Activated CD8-positive, alpha-beta memory T cell treated with anti-CD3 and anti-CD28 coated beads for 1 hour (primary cell): Measurements from ENCODE around the gene GRM5.
"Not testable (repeated sequence)": the region's sequence is repeated elsewhere in the genome, so short reads cannot be mapped to it uniquely, and the experiment has no call there.

ENCODE experiments used
- DNase-seq, 2 donors: peaks; one replicate each; pipeline ENCODE4 v3.0.0-alpha.2; 2020; ENCODE audit warnings: low read depth in 1 of 2; ENCODE audit errors: extremely low read depth in 1 of 2

The GRM5 gene

DNA sequence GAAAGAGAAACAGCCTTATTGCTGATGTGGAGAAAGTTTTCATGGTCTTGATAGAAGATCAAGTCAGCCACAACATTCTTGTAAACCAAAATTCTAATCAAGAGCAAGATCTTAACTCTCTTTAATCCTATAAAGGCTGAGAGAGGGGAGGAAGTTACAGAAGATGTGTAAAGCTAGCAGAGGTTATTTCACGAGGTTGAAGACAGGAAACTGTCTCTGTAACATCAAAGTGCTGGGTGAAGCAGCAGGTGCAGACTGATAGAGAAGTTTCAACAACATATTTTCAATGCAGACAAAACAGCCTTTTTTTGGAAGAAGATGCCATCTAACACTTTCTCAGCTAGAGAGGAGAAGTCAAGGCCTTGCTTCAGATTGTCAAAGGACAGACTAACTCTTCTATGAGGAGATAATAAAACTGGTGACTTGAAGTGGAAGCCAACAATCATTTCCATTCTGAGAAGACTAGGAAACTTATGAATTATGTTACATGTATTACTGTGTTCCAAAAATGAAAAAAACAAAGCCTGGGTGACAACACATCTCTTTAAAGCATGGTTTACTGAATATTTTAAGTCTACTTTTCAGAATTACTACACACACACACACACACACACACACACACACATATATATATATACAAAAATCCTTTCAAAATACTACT, 221.9 kb downstream of the GRM5 start:
- DNase-seq, result peak in 1 of 2 donors; percentile 1

DNA sequence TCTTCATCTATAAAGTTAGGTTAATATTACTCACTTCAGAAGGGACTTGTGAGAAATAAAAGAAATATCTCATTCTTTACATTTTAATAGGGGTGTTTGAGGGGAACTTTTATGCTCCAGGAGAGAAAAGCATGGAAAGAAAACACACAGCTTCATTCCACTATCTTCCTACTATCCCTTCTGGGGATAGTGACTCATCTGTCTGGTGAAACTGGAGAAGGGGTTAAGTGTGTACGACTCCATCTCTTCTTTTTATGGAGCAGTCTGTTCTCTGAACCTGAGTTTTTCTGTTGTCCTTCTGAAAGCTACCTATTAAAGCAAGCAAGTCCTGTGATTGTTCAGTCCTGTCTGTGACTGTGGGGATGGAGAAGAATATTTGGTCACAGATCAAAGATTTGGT, 227.6 kb downstream of the GRM5 start:
- not testable (repeated sequence) for DNase-seq

- DNase-seq, result not testable (repeated sequence)
Measured at GRCh38 chr11:88835709-88836108, 230.1 kb downstream of the GRM5 start.

DNA sequence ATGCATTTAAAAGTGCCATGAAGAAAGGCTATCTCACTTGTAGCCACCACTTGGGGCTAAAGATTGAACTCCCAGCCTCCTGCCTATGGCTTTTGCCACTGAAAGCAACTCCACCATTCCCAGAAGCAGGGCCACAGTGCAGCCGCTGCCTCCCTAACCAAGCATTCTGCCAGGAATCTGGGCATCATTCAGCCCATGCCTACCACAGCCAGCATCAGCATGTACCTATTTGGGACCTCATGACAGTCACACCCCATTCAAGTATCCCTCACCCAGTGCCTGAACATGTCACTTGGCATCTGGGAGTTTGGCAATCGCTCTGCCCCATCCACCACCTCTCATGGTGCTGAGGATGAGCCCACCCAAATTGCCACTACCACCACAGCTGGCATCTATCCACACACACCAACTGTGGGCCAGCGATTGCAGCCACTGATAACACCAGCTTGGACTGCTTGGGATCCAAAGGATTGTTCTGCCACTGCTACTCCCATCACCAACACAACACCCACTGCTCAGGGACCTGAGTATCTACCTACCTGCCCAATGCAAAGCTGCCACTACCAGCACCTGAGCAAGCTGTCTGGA, 234.4 kb downstream of the GRM5 start:
- no peak for DNase-seq

DNA sequence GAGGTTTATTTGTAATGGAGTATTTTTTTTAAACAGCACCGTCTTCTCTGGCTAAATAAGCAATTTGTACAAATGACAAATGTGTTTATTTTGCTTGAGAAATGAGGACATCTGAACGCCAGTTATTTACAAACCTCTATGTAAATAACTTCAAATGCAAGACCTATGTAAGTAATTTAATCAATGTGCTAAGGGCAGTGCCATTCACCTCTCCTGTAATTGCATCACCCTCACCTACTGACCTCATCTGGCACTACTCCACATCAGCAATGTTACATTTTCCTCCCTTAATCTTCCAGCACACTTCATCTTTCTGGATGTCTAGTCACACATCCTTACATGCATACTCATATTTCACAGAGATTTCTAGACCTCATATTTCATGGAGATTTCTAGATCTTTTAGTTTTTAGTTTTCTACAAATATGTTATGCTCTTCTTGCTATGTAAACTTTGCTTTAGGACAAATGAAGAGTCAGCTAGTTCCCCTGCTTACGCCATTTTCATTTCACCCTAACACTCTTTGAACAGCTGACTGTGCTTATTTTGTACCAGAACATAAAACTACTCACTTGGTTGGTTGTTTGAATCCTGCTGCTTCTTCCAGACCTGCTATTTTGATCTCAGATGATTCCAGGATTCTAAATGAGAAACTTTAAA, 238.6 kb downstream of the GRM5 start:
- DNase-seq, result no peak

- no peak for DNase-seq
Measured at GRCh38 chr11:88819616-88820015, 246.2 kb downstream of the GRM5 start.

GRCh38 chr11:88818978-88819377, 246.8 kb downstream of the GRM5 start:
- DNase-seq, result no peak

DNA sequence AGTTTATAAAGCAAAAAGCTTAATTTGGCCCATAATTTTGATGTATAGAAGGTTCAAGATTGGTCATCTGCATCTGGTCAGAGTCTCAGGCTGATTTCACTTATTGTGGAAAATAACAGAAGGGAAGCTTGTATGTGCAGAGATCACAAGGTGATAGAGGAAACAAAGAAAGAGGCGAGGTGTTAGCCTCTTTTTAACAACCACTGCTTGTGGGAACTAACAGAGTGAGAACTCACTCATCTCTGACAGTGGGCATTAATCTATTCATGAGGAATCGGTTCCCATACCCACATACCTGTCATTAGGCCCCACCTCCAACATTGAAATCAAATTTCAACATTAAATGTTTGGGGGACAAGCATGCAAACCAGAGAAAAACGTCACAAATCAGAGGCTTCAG, 250.3 kb downstream of the GRM5 start:
- DNase-seq, result no peak

DNA sequence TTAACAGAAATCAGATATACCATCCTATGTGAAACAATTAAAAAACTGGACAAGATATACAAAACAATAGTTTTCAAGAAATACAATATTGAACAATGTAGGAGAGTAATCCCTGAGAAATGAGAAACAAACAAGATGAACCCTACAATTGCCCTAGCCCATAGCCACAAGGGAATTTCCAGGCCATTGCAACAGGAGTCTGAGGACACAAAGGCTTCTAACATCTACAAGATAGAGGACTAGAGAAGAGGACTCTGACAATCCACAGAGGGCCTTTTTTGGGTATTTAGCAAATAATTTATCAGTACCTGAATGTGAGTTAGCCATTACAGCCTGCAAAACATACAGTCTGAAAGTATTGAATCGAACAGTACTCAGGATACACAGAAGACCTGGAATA, 251.7 kb downstream of the GRM5 start:
- DNase-seq, result no peak

- no peak for DNase-seq
Measured at GRCh38 chr11:88813233-88813915, 252.4 kb downstream of the GRM5 start.

DNA sequence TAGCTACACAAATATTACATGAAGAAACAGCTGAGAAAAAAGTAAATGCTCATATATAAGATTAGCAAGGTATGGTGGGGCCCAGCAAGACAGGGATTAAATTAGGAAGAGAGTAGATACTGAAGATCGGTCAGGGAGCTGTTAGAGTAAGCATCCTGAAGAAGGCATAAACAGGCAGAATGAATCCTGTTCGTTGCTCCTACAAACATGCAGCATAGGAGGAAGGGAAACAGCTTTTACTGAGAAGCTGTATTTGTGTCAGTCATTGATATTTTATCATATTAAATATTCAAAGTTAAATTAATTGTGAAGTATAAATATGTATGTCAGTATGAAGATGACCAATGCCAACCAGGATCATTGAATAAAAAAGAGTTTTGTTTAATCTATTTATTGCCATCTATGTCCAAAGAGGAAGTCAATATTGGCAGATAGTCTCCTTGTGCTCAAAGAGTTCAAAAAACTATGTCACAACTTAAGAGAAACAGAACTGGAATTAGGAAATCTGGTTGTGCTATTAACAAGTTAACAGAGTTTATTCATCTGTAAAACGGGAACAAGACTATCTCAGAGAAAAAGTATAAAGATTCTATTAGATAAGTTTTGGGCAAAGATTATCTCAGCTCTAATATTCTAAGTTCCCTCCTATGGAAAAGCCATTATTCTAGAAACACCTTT, 255.2 kb downstream of the GRM5 start:
- no peak for DNase-seq

GRCh38 chr11:88809126-88809525, 256.7 kb downstream of the GRM5 start:
- DNase-seq, result no peak

GRCh38 chr11:88807349-88807748, 258.4 kb downstream of the GRM5 start:
- DNase-seq, result no peak

DNA sequence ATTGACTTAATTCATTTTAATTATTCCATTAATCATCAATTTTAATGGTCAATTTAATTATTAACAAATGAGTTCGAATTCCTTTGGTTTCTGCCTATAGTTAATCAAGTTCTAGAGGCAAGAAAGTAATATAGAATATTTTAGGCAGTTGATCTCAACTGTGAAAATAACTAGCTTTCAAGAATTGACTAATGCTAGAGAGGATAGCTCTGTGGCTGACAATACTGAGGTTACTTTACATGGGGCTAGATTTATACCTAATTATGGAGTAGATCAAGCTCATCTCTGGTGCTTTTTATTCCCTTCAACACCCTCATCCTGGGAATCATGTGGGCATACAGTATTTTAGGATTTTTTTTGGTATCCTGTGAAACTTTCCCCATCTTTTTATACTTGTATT, 259.4 kb downstream of the GRM5 start:
- DNase-seq, result no peak

DNA sequence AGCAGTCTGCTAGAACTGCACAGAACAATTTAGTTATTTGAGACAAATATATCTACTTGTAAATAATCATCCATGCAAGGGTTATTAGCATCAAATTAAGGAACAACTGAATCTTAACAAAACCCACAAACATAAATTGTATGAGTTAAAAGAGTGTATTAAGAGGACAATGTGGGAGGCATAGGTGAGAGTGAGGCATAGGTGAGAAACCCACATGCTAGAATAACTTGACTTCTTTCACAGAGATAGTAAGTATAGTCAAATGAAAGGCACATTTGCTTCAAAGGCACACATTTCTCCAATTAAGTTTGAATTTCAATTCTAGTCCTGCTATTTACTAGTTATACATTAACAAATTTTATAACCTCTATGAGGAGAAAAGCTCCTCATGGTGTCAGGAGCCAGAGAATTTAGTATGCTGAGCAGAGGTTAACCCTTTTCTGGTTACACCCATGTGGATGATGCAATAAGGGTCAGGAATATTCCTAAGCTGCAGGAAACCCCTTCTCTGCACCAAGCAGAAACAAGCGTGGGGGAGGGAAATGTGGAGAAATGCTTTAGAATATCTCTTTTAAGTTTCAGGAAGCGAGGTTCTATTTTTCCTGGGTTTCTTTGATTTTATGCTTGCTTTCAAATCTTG, 264.2 kb downstream of the GRM5 start:
- no peak for DNase-seq

DNA sequence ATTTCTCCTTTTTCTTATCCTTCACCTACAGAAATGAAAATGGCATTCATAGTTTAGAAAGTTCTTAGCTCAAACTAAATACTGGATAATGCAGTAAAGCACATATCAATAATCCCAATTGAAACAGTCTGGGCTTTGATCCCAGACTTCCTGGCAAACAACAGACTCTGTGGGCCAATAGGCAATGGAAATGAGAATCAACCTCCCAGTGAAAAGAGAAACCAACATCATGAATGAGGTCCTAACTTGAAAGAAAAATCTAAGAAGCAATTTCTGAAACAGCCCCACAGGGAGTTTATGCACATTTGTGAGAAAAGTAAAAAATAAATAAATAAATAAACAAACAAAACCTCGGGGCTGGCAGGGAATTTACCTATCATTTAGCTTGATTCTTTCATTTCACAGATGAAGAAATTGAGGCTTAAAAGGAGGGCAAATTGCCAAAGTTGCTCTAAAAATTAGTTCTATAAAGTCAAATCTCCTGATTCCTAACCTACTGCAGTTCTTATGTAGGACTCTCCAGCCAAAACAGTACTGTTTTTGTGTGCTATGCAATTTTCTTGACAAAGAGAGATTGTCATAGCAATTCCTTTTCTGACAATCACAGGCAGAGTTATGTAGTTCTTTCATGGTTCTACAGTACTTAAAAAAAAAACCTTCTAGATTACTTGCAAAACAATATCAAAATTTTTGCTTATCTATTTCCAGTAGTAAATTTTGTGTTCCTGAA, 265.8 kb downstream of the GRM5 start:
- no peak for DNase-seq

DNA sequence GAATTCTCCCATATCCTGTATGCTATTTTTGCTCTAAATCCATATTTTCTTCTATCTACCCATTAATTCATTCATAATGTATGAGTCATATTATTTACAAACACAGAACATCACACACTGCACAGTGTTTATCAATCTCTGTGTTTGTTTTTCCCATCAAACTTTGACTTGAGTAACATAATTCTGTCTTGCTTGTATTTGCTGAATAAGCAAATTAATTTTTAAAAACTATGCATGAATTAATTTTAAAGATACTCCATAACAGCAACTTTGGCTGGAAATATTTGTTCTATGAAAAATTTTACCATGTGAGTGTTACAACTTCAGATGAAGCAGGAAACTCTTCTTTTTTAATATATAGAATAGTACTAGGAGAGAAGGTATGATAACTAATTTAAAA, 275.6 kb downstream of the GRM5 start:
- DNase-seq, result no peak

GRCh38 chr11:88779577-88779976, 286.2 kb downstream of the GRM5 start:
- no peak for DNase-seq

- DNase-seq, result no peak
Measured at GRCh38 chr11:88770475-88771079, 295.2 kb downstream of the GRM5 start.

GRCh38 chr11:88744140-88744539, 321.6 kb downstream of the GRM5 start:
- DNase-seq, result no peak
